Panc1 (cell line): Measurements from ENCODE around the gene RFT1. TPM values are rescaled to one million over a fixed set of nuclear protein-coding genes. Genes with fewer than 3 reads are reported as not detected.

Experiments
- ATAC-seq: fragments of 200-7000 bp; cut with Tn5 transposase; 2 replicates; pipeline ENCODE4 v1.9.1; 2020; ENCODE audit warnings: mild to moderate bottlenecking, moderate library complexity
- BruUV-seq: library from RNA; stranded (reverse); fragments of 400-500 nt; replicated peaks from 2 replicates; lab custom pipeline; 2021; lab: Mats Ljungman, UMichigan
- CTCF ChIA-PET: fragments of 300-600 bp; sonication (Branson Sonifier 250); formaldehyde crosslinking; loops from one replicate; lab custom pipeline; 2022; ENCODE audit warnings: antibody characterized with exemption; lab: Charles Lee
- POLR2A ChIA-PET: fragments of 300-600 bp; sonication (Branson Sonifier 250); formaldehyde crosslinking; loops from one replicate; lab custom pipeline; 2022; ENCODE audit warnings: antibody characterized with exemption; lab: Charles Lee
- DNase-seq: peaks from one replicate; pipeline ENCODE4 v3.0.0-alpha.2; 2010; ENCODE audit warnings: low read depth, low spot score
- H3K27ac ChIP-seq: 2 replicates; pipeline ENCODE4 v1.5.1; 2011; ENCODE audit warnings: mild to moderate bottlenecking, low read length, inconsistent platforms
- H3K27me3 ChIP-seq: fragments of 200-500 bp; sonication (Bioruptor generic); 2 replicates; pipeline ENCODE4 v1.6.0; 2014; ENCODE audit warnings: low read length, inconsistent platforms; ENCODE audit not compliant: control insufficient read depth, insufficient read depth
- H3K36me3 ChIP-seq: fragments of 200-500 bp; sonication (Bioruptor generic); 2 replicates; pipeline ENCODE4 v1.5.1; 2014; ENCODE audit warnings: inconsistent platforms, mild to moderate bottlenecking, low read length, moderate library complexity; ENCODE audit not compliant: control insufficient read depth, insufficient read depth
- H3K4me1 ChIP-seq: 2 replicates; pipeline ENCODE4 v1.5.1; 2011; ENCODE audit warnings: inconsistent platforms, mild to moderate bottlenecking, low read length, moderate library complexity; ENCODE audit not compliant: control insufficient read depth, insufficient read depth
- H3K4me3 ChIP-seq, 2 experiments: 2 replicates each; pipeline ENCODE4 v1.5.1; 2011 to 2012; ENCODE audit warnings: low read depth in 2 of 2, low read length in 2 of 2, mild to moderate bottlenecking in 2 of 2, inconsistent platforms in 1 of 2, moderate library complexity in 1 of 2
- H3K9me3 ChIP-seq: fragments of 200-500 bp; sonication (Bioruptor generic); 2 replicates; pipeline ENCODE4 v1.5.1; 2014; ENCODE audit warnings: low read depth, mild to moderate bottlenecking, inconsistent platforms, low read length, moderate library complexity; ENCODE audit not compliant: control insufficient read depth, insufficient read depth
- POLR2AphosphoS5 ChIP-seq: IDR thresholded peaks from 2 replicates; pipeline ENCODE4 v1.6.1; 2012; ENCODE audit warnings: mild to moderate bottlenecking, low read depth, low read length, moderate library complexity
- REST ChIP-seq, 2 experiments: IDR thresholded peaks; 2 replicates each; pipeline ENCODE4 v1.6.1; 2011 to 2012; ENCODE audit warnings: low read depth in 2 of 2, control low read depth in 1 of 2, low read length in 1 of 2, mild to moderate bottlenecking in 1 of 2, moderate library complexity in 1 of 2; ENCODE audit not compliant: insufficient read depth in 1 of 2
- SIN3A ChIP-seq: IDR thresholded peaks from 2 replicates; pipeline ENCODE4 v1.6.1; 2012; ENCODE audit warnings: low read depth, mild to moderate bottlenecking, low read length, moderate library complexity, borderline replicate concordance; ENCODE audit not compliant: insufficient read depth
- TCF7L2 ChIP-seq: IDR thresholded peaks from 2 replicates; pipeline ENCODE4 v1.6.1; 2011; ENCODE audit warnings: mild to moderate bottlenecking, low read depth, low read length, inconsistent platforms
- in situ Hi-C: cut with HindIII; loops from 2 replicates; pipeline ENCODE4 v1.10.0; 2016; ENCODE audit warnings: low sequenced_read_pairs, low pct_unique_long_range_greater_than_20kb
- intact Hi-C: fragments of 100-400 bp; cut with micrococcal nuclease; formaldehyde crosslinking; loops from one replicate; pipeline ENCODE4 v1.10.0; 2022; ENCODE audit not compliant: unreplicated experiment
- total RNA-seq: library from RNA; stranded (reverse); gene quantifications from one replicate; pipeline ENCODE4 v1.2.1, GENCODE V29; 2021; ENCODE audit not compliant: unreplicated experiment
- TF ChIP-seq, protein P1 (sequence below): fragments of 450-650 bp; IDR thresholded peaks from 2 replicates; pipeline ENCODE4 v1.5.1; 2017; ENCODE audit warnings: mild to moderate bottlenecking

Gene RFT1
- total RNA-seq, 1 experiment from 2014 or later, result 21.0 TPM

- Histone ChIP-seq H3K36me3 (peaks cover 4% of the 10 kb centered on the region), H3K4me3 (no peak overlapping the region), H3K4me1 (no peaks in the 10 kb centered on the region), H3K27me3 (no peaks in the 10 kb centered on the region), H3K27ac (no peak overlapping the region), H3K9me3 (no peaks in the 10 kb centered on the region)
- DNase-seq, result no peak
- TF ChIP-seq TCF7L2 (no peak), REST (IDR thresholded peaks at IDR 0.05; ENCODE audit: insufficient read depth in 1 of 2, low read depth in 2 of 2, low read length in 1 of 2) (no peak), SIN3A (no peak), POLR2AphosphoS5 (no peak)
- TF ChIP-seq, protein P1, sequence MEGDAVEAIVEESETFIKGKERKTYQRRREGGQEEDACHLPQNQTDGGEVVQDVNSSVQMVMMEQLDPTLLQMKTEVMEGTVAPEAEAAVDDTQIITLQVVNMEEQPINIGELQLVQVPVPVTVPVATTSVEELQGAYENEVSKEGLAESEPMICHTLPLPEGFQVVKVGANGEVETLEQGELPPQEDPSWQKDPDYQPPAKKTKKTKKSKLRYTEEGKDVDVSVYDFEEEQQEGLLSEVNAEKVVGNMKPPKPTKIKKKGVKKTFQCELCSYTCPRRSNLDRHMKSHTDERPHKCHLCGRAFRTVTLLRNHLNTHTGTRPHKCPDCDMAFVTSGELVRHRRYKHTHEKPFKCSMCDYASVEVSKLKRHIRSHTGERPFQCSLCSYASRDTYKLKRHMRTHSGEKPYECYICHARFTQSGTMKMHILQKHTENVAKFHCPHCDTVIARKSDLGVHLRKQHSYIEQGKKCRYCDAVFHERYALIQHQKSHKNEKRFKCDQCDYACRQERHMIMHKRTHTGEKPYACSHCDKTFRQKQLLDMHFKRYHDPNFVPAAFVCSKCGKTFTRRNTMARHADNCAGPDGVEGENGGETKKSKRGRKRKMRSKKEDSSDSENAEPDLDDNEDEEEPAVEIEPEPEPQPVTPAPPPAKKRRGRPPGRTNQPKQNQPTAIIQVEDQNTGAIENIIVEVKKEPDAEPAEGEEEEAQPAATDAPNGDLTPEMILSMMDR, result no peak
- ChIA-PET POLR2A (no interaction called here), CTCF (interaction anchor here (0.5 kb wide), 1 partner anchor 69 kb away, joined by 4 read pairs; no protein-coding TSS in a partner anchor)
- ATAC-seq, result no peak
- no TSS peak for BruUV-seq
- intact Hi-C loops (no loop called here), in situ Hi-C loops (no loop called here)
These were observed 6.3 kb downstream of the RFT1 start for GRCh38 chr3:53123953-53124352.

DNA sequence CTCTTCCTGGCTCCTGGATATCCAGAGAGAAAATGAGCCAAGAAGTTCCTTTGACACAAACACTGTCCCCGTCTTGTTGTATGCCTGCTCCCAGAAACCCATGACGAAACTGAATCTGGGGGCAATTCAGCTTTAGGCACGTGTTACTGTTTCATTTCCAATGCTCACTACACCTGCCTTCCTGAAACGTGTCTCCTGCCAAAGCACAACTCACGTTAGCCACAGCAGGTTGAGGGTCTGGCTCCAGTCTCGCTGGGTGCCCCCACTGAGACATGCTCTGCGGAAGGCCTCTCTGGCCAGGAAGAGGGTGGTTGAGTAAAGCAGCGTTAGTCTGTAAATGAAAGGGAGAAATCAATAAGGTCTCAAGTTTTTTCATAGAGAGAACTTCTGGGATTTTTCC, 6.7 kb downstream of the RFT1 start:
- H3K4me3 ChIP-seq, result no peak overlapping the region
- TF ChIP-seq SIN3A (no peak), TCF7L2 (no peak), POLR2AphosphoS5 (no peak), REST (IDR thresholded peaks at IDR 0.05; ENCODE audit: insufficient read depth in 1 of 2, low read depth in 2 of 2, low read length in 1 of 2) (no peak)
- TF ChIP-seq, protein P1, result no peak
- H3K27ac ChIP-seq, result no peak overlapping the region
- DNase-seq (no peak), ATAC-seq (no peak)
- POLR2A ChIA-PET, result no interaction called here
- H3K9me3 ChIP-seq, result no peaks in the 10 kb centered on the region
- intact Hi-C loops (no loop called here), in situ Hi-C loops (no loop called here)
- BruUV-seq, result no TSS peak
- CTCF ChIA-PET, result no interaction called here
- peaks cover 4% of the 10 kb centered on the region for H3K36me3 ChIP-seq
- H3K4me1 ChIP-seq, result no peaks in the 10 kb centered on the region
- H3K27me3 ChIP-seq, result no peaks in the 10 kb centered on the region
